Neuronal stem cell (in vitro differentiated cells): ENCODE data around the gene RRP1B.
A peak's percentile ranks its signal among the peaks of the same experiment; 100 is the strongest.

ENCODE experiments used
- DNase-seq: peaks from one replicate; pipeline ENCODE4 v3.0.0-alpha.2; 2013; ENCODE audit warnings: low spot score
- H2AFZ ChIP-seq: one replicate; pipeline ENCODE4 v1.6.1; 2013; ENCODE audit warnings: mild to moderate bottlenecking, low read length, inconsistent platforms
- H2AK5ac ChIP-seq: 2 replicates; pipeline ENCODE4 v1.6.1; 2013; ENCODE audit warnings: low read depth, mild to moderate bottlenecking, inconsistent platforms, low read length, moderate library complexity, mixed read lengths
- H2BK120ac ChIP-seq: 2 replicates; pipeline ENCODE4 v1.6.1; 2013; ENCODE audit warnings: low read depth, mild to moderate bottlenecking, inconsistent platforms, low read length, moderate library complexity, mixed read lengths
- H2BK12ac ChIP-seq: one replicate; pipeline ENCODE4 v1.6.1; 2013; ENCODE audit warnings: low read length, inconsistent platforms
- H2BK15ac ChIP-seq: 2 replicates; pipeline ENCODE4 v1.6.1; 2013; ENCODE audit warnings: mild to moderate bottlenecking, low read length, inconsistent platforms, mixed read lengths
- H2BK5ac ChIP-seq: one replicate; pipeline ENCODE4 v1.6.1; 2013; ENCODE audit warnings: inconsistent platforms, mild to moderate bottlenecking, low read length, moderate library complexity
- H3K14ac ChIP-seq: one replicate; pipeline ENCODE4 v1.6.1; 2013; ENCODE audit warnings: low read length, inconsistent platforms
- H3K18ac ChIP-seq: 2 replicates; pipeline ENCODE4 v1.6.1; 2013; ENCODE audit warnings: low read length, inconsistent platforms
- H3K23ac ChIP-seq: 2 replicates; pipeline ENCODE4 v1.6.1; 2013; ENCODE audit warnings: low read depth, mild to moderate bottlenecking, mixed read lengths, low read length, inconsistent platforms; ENCODE audit not compliant: poor library complexity
- H3K27ac ChIP-seq: replicated peaks from 3 replicates; pipeline ENCODE4 v1.5.1; 2013; ENCODE audit warnings: low read length, inconsistent platforms
- H3K27me3 ChIP-seq, 3 experiments: 2 replicates each; pipeline ENCODE4 v1.6.1; 2013; ENCODE audit warnings: low read length in 3 of 3, mild to moderate bottlenecking in 2 of 3, inconsistent platforms in 1 of 3, low read depth in 1 of 3, mixed read lengths in 1 of 3, moderate library complexity in 1 of 3; ENCODE audit not compliant: control insufficient read depth in 3 of 3, insufficient read depth in 3 of 3
- H3K36me3 ChIP-seq, 2 donors: replicated peaks in 1 of 2; 2 replicates each; pipeline ENCODE4 v1.6.1; 2013; ENCODE audit warnings: low read length in 2 of 2; ENCODE audit not compliant: control insufficient read depth in 2 of 2, insufficient read depth in 2 of 2
- H3K4ac ChIP-seq: 2 replicates; pipeline ENCODE4 v1.6.1; 2013; ENCODE audit warnings: inconsistent platforms, mild to moderate bottlenecking, low read length, moderate library complexity
- H3K4me1 ChIP-seq, 2 donors: 1 replicate in 1 of 2; 2 replicates in 1 of 2; pipeline ENCODE4 v1.6.1; 2013; ENCODE audit warnings: low read length in 2 of 2, low read depth in 1 of 2; ENCODE audit not compliant: control insufficient read depth in 2 of 2, insufficient read depth in 1 of 2
- H3K4me2 ChIP-seq: one replicate; pipeline ENCODE4 v1.6.1; 2013; ENCODE audit warnings: mild to moderate bottlenecking, low read length, inconsistent platforms; ENCODE audit not compliant: insufficient read depth, poor library complexity, severe bottlenecking
- H3K4me3 ChIP-seq, 2 donors: 2 replicates each; pipeline ENCODE4 v1.5.1; 2013; ENCODE audit warnings: low read length in 2 of 2, mild to moderate bottlenecking in 2 of 2, inconsistent platforms in 1 of 2, moderate library complexity in 1 of 2
- H3K79me1 ChIP-seq: one replicate; pipeline ENCODE4 v1.6.1; 2013; ENCODE audit warnings: low read depth, mild to moderate bottlenecking, inconsistent platforms, low read length, moderate library complexity
- H3K9ac ChIP-seq: one replicate; pipeline ENCODE4 v1.6.1; 2013; ENCODE audit warnings: mild to moderate bottlenecking, low read depth, low read length, inconsistent platforms; ENCODE audit not compliant: poor library complexity
- H3K9me3 ChIP-seq, 2 donors: replicated peaks in 1 of 2; 2 replicates each; pipeline versions ENCODE3 to v1.6.1; 2013; ENCODE audit warnings: low read length in 2 of 2, mild to moderate bottlenecking in 2 of 2, inconsistent platforms in 1 of 2, low read depth in 1 of 2, mixed read lengths in 1 of 2, moderate library complexity in 1 of 2; ENCODE audit not compliant: control insufficient read depth in 2 of 2, insufficient read depth in 1 of 2
- H4K8ac ChIP-seq: one replicate; pipeline ENCODE4 v1.6.1; 2013; ENCODE audit warnings: low read depth, mild to moderate bottlenecking, inconsistent platforms, low read length, moderate library complexity
- H4K91ac ChIP-seq: one replicate; pipeline ENCODE4 v1.6.1; 2013; ENCODE audit warnings: low read length, low read depth, mild to moderate bottlenecking, inconsistent platforms; ENCODE audit not compliant: poor library complexity
- whole genome bisulfite sequencing, 2 donors: extraction: QIAGEN DNeasy Blood & Tissue Kit; methylation state at CpG; one replicate each; pipeline ENCODE4 v1.1.7; 2013; ENCODE audit warnings: missing lambda C conversion rate in 2 of 2, mixed read lengths in 1 of 2; ENCODE audit not compliant: insufficient read length in 2 of 2, insufficient replicate concordance in 1 of 2; ENCODE audit errors: extremely low coverage in 2 of 2; 5-methylcytosine and 5-hydroxymethylcytosine counted together

Gene RRP1B

GRCh38 chr21:43687566-43688399 is 28.4 kb downstream of the RRP1B start:
- peaks cover 73 to 95% of the 10 kb centered on the region in 2 donors for H3K36me3 ChIP-seq
- no peak overlapping the region for H2BK12ac ChIP-seq
- no peak overlapping the region for H3K18ac ChIP-seq
- H3K23ac ChIP-seq = no peak overlapping the region
- no peaks in the 10 kb centered on the region for H3K4me1 ChIP-seq
- no peak for DNase-seq
- H2BK5ac ChIP-seq = no peak overlapping the region
- no peak overlapping the region for H4K8ac ChIP-seq
- H3K9me3 ChIP-seq = no peaks in the 10 kb centered on the region
- WGBS, 2 donors = no CpG with 5 or more reads among the region's 27 CpGs
- H3K27ac ChIP-seq = no peak overlapping the region
- no peak overlapping the region for H2BK15ac ChIP-seq
- H3K27me3 ChIP-seq = no peaks in the 10 kb centered on the region
- no peak overlapping the region for H2AK5ac ChIP-seq
- no peak overlapping the region for H3K14ac ChIP-seq
- no peak overlapping the region for H3K4me3 ChIP-seq
- H2AFZ ChIP-seq = no peak overlapping the region
- H3K4me2 ChIP-seq = no peak overlapping the region
- no peak overlapping the region for H4K91ac ChIP-seq
- no peak overlapping the region for H2BK120ac ChIP-seq
- no peak overlapping the region for H3K9ac ChIP-seq
- no peak overlapping the region for H3K4ac ChIP-seq
- H3K79me1 ChIP-seq = peaks cover 5% of the 10 kb centered on the region

GRCh38 chr21:43688906-43689305 is 29.5 kb downstream of the RRP1B start:
- Histone ChIP-seq H3K4me1 (no peaks in the 10 kb centered on the region), H2BK15ac (no peak overlapping the region), H3K4ac (no peak overlapping the region), H3K27me3 (no peaks in the 10 kb centered on the region), H4K8ac (no peak overlapping the region), H2BK12ac (no peak overlapping the region), H3K27ac (no peak overlapping the region), H2BK120ac (no peak overlapping the region), H3K4me3 (no peak overlapping the region), H3K79me1 (peaks cover 5% of the 10 kb centered on the region), H3K9ac (no peak overlapping the region), H3K9me3 (no peaks in the 10 kb centered on the region), H3K18ac (no peak overlapping the region), H3K14ac (no peak overlapping the region), H4K91ac (no peak overlapping the region), H2AFZ (no peak overlapping the region), H3K23ac (no peak overlapping the region), H3K36me3 (peaks cover 80 to 98% of the 10 kb centered on the region in 2 donors), H2AK5ac (no peak overlapping the region), H3K4me2 (no peak overlapping the region), H2BK5ac (no peak overlapping the region)
- no CpG with 5 or more reads among the region's 12 CpGs for WGBS, 2 donors
- DNase-seq = no peak

- WGBS, 2 donors = no CpG with 5 or more reads among the region's 32 CpGs
- H2BK5ac ChIP-seq = no peak overlapping the region
- H2BK12ac ChIP-seq = no peak overlapping the region
- no peak overlapping the region for H3K4me3 ChIP-seq
- H4K91ac ChIP-seq = no peak overlapping the region
- H2AFZ ChIP-seq = no peak overlapping the region
- no peak overlapping the region for H4K8ac ChIP-seq
- H3K4me2 ChIP-seq = no peak overlapping the region
- H3K27me3 ChIP-seq = no peaks in the 10 kb centered on the region
- H3K27ac ChIP-seq = no peak overlapping the region
- H3K9ac ChIP-seq = no peak overlapping the region
- H3K23ac ChIP-seq = peak overlapping the region; percentile 17
- DNase-seq = no peak
- H3K9me3 ChIP-seq = no peaks in the 10 kb centered on the region
- no peak overlapping the region for H2AK5ac ChIP-seq
- no peak overlapping the region for H2BK120ac ChIP-seq
- H3K79me1 ChIP-seq = peaks cover 3% of the 10 kb centered on the region
- no peak overlapping the region for H2BK15ac ChIP-seq
- H3K4ac ChIP-seq = no peak overlapping the region
- no peak overlapping the region for H3K18ac ChIP-seq
- no peaks in the 10 kb centered on the region for H3K4me1 ChIP-seq
- no peak overlapping the region for H3K14ac ChIP-seq
- H3K36me3 ChIP-seq = peaks cover 84 to 100% of the 10 kb centered on the region in 2 donors
These were observed 30.4 kb downstream of the RRP1B start for GRCh38 chr21:43689556-43690337.

GRCh38 chr21:43690346-43690745 is 31.0 kb downstream of the RRP1B start:
- Histone ChIP-seq H3K27me3 (no peaks in the 10 kb centered on the region), H3K36me3 (peaks cover 80 to 100% of the 10 kb centered on the region in 2 donors), H3K4me1 (no peaks in the 10 kb centered on the region), H2BK15ac (no peak overlapping the region), H2BK12ac (no peak overlapping the region), H3K79me1 (peaks cover 3% of the 10 kb centered on the region), H2AK5ac (no peak overlapping the region), H3K9ac (no peak overlapping the region), H2AFZ (no peak overlapping the region), H3K4me2 (no peak overlapping the region), H3K27ac (no peak overlapping the region), H2BK5ac (no peak overlapping the region), H4K8ac (no peak overlapping the region), H3K4ac (no peak overlapping the region), H2BK120ac (no peak overlapping the region), H3K23ac (no peak overlapping the region), H3K14ac (no peak overlapping the region), H3K18ac (no peak overlapping the region), H4K91ac (no peak overlapping the region), H3K9me3 (no peaks in the 10 kb centered on the region), H3K4me3 (no peak overlapping the region)
- DNase-seq = no peak
- WGBS, 2 donors = no CpG with 5 or more reads among the region's 7 CpGs
